ENCODE data around the gene NLRP12.
"Not testable (repeated sequence)": the region's sequence is repeated elsewhere in the genome, so short reads cannot be mapped to it uniquely, and the experiment has no call there.

NLRP12 gene

GRCh38 chr19:53832861-53833260 lies 8.7 kb upstream of the NLRP12 start:
- DNase-seq (ENCODE audit: extremely low read depth in 1 of 2, low read depth in 1 of 2) = not testable (repeated sequence)

- no peak for DNase-seq (ENCODE audit: extremely low read depth in 1 of 2, low read depth in 1 of 2)
Observed at GRCh38 chr19:53828531-53828930, 4.4 kb upstream of the NLRP12 start.

GRCh38 chr19:53826876-53827275 lies 2.8 kb upstream of the NLRP12 start:
- DNase-seq (ENCODE audit: extremely low read depth in 1 of 2, low read depth in 1 of 2) = no peak

- DNase-seq (ENCODE audit: extremely low read depth in 1 of 2, low read depth in 1 of 2) = no peak
Observed at GRCh38 chr19:53823380-53824120, 564 bp downstream of the NLRP12 start.

GRCh38 chr19:53819861-53820260 lies 4.3 kb downstream of the NLRP12 start:
- no peak for DNase-seq (ENCODE audit: extremely low read depth in 1 of 2, low read depth in 1 of 2)

GRCh38 chr19:53818756-53819155 lies 5.4 kb downstream of the NLRP12 start:
- no peak for DNase-seq (ENCODE audit: extremely low read depth in 1 of 2, low read depth in 1 of 2)

GRCh38 chr19:53813996-53814395 lies 10.1 kb downstream of the NLRP12 start:
- DNase-seq (ENCODE audit: extremely low read depth in 1 of 2, low read depth in 1 of 2) = no peak

- DNase-seq (ENCODE audit: extremely low read depth in 1 of 2, low read depth in 1 of 2) = no peak
Observed at GRCh38 chr19:53812335-53812734, 11.8 kb downstream of the NLRP12 start.

GRCh38 chr19:53810891-53811290 lies 13.2 kb downstream of the NLRP12 start:
- no peak for DNase-seq (ENCODE audit: extremely low read depth in 1 of 2, low read depth in 1 of 2)

- DNase-seq (ENCODE audit: extremely low read depth in 1 of 2, low read depth in 1 of 2) = no peak
Observed at GRCh38 chr19:53810187-53810546, 13.9 kb downstream of the NLRP12 start.

GRCh38 chr19:53809518-53810186 lies 14.5 kb downstream of the NLRP12 start:
- DNase-seq (ENCODE audit: extremely low read depth in 1 of 2, low read depth in 1 of 2) = no peak

GRCh38 chr19:53808710-53809125 lies 15.4 kb downstream of the NLRP12 start:
- DNase-seq (ENCODE audit: extremely low read depth in 1 of 2, low read depth in 1 of 2) = no peak

GRCh38 chr19:53801257-53801656 lies 22.9 kb downstream of the NLRP12 start:
- DNase-seq (ENCODE audit: extremely low read depth in 1 of 2, low read depth in 1 of 2) = no peak

GRCh38 chr19:53795019-53795418 lies 29.1 kb downstream of the NLRP12 start:
- no peak for DNase-seq (ENCODE audit: extremely low read depth in 1 of 2, low read depth in 1 of 2)

- DNase-seq (ENCODE audit: extremely low read depth in 1 of 2, low read depth in 1 of 2) = peak; percentile 55 to 70
Observed at GRCh38 chr19:53792721-53793433, 31.2 kb downstream of the NLRP12 start.

GRCh38 chr19:53789708-53790678 lies 34.1 kb downstream of the NLRP12 start:
- no peak for DNase-seq (ENCODE audit: extremely low read depth in 1 of 2, low read depth in 1 of 2)

- DNase-seq (ENCODE audit: extremely low read depth in 1 of 2, low read depth in 1 of 2) = no peak
Observed at GRCh38 chr19:53787266-53787665, 36.8 kb downstream of the NLRP12 start.

GRCh38 chr19:53786744-53787143 lies 37.4 kb downstream of the NLRP12 start:
- DNase-seq (ENCODE audit: extremely low read depth in 1 of 2, low read depth in 1 of 2) = no peak

- no peak for DNase-seq (ENCODE audit: extremely low read depth in 1 of 2, low read depth in 1 of 2)
Observed at GRCh38 chr19:53785196-53785889, 38.8 kb downstream of the NLRP12 start.

GRCh38 chr19:53782698-53783097 lies 41.4 kb downstream of the NLRP12 start:
- DNase-seq (ENCODE audit: extremely low read depth in 1 of 2, low read depth in 1 of 2) = no peak

Data from stimulated activated CD8-positive, alpha-beta memory T cell treated with anti-CD3 and anti-CD28 coated beads, Interleukin-7, amount 100 ng/mL, for 48 hours (primary cell).